ENCODE measurements around the gene C22orf15. TPM values are rescaled to one million over a fixed set of nuclear protein-coding genes. Genes with fewer than 3 reads are reported as not detected.

Gene C22orf15
- total RNA-seq (1 to 10 TPM in 4 of 5 experiments, not detected in 1; 1.2 to 5.7 (median 3.9) TPM), polyA plus RNA-seq (1 to 10 TPM; 1.6 to 2.4 TPM), total RNA-seq (1.2 reads per million)

GRCh38 chr22:23762842-23763578 lies at the start of gene C22orf15:
TSS of gene C22orf15 (plus strand) at chr22:23762990. CDS start at chr22:23763307, 317 bp downstream.
- Histone ChIP-seq H3K9me3 (ENCODE audit: control insufficient read depth in 2 of 3, low read length in 3 of 3) (no peaks in the 10 kb centered on the region), H3K4me1 (ENCODE audit: control insufficient read depth in 2 of 2, insufficient read depth in 2 of 2, low read length in 2 of 2) (peaks cover 24% of the 10 kb centered on the region in 2 donors), H3K4me3 (ENCODE audit: low read length) (peak within 1 kb of the TSS; percentile 60), H3K27ac (ENCODE audit: low read depth, low read length) (peak within 1 kb of the TSS; percentile 65), H3K27me3 (ENCODE audit: control insufficient read depth in 2 of 2, insufficient read depth in 2 of 2, low read length in 2 of 2) (no peaks in the 10 kb centered on the region), H3K36me3 (ENCODE audit: control insufficient read depth in 2 of 3, insufficient read depth in 3 of 3, low read length in 3 of 3) (peaks cover 0 to 10% (median 0%) of the 10 kb centered on the region in 3 experiments)
- DNase-seq, result peak in 3 of 9 donors; percentile 13 to 30 (median 23)
- peaks cover 7 to 48% (median 38%) of the 10 kb centered on the region in 7 donors for H3K4me1 Mint-ChIP-seq
- CTCF ChIA-PET, result interaction anchor here (1.3 kb wide), 1 partner anchor 66 kb away, joined by 4 read pairs; no protein-coding TSS in a partner anchor
- H3K9me3 Mint-ChIP-seq, result no peaks in the 10 kb centered on the region
- peaks cover 0 to 4% (median 0%) of the 10 kb centered on the region in 5 donors for H3K36me3 Mint-ChIP-seq
- H3K27me3 Mint-ChIP-seq, result no peaks in the 10 kb centered on the region
- peak within 1 kb of the TSS; percentile 72 to 84 (median 81) for H3K4me3 Mint-ChIP-seq
- POLR2A ChIA-PET, result interaction anchor here (0.7 to 2.2 kb wide), 8 partner anchors 8 to 131 kb away, joined by 3 to 7 read pairs (median 5); partner anchors contain the start of genes MIF, MMP11, SLC2A11 and ZNF70
- intact Hi-C loops (cut with micrococcal nuclease), result loop anchor here in 1 of 2 donors (1.0 to 10.0 kb wide), 2 partner anchors 12 to 138 kb away; partner anchors contain the start of gene ZNF70
- ATAC-seq, result no peak
- peak within 1 kb of the TSS in 8 of 9 donors; percentile 75 to 91 (median 82) for H3K27ac Mint-ChIP-seq

GRCh38 chr22:23713696-23714595 lies 48.8 kb upstream of the C22orf15 start:
- no peak for DNase-seq
- Mint-ChIP-seq H3K4me3 (peak overlapping the region in 8 of 10 donors; percentile 7 to 54 (median 25)), H3K4me1 (peaks cover 23 to 45% (median 37%) of the 10 kb centered on the region in 7 donors), H3K27me3 (no peaks in the 10 kb centered on the region), H3K9me3 (no peaks in the 10 kb centered on the region), H3K36me3 (peaks cover 12 to 37% (median 22%) of the 10 kb centered on the region in 5 donors), H3K27ac (peak overlapping the region in 6 of 9 donors; percentile 23 to 70 (median 44))
- peaks cover 10 to 12% of the 10 kb centered on the region in 2 donors for H3K4me1 ChIP-seq (ENCODE audit: control insufficient read depth in 2 of 2, insufficient read depth in 2 of 2, low read length in 2 of 2)
- H3K27me3 ChIP-seq (ENCODE audit: control insufficient read depth in 2 of 2, insufficient read depth in 2 of 2, low read length in 2 of 2), result no peaks in the 10 kb centered on the region
- peaks cover 0 to 57% (median 9%) of the 10 kb centered on the region in 3 experiments for H3K36me3 ChIP-seq (ENCODE audit: control insufficient read depth in 2 of 3, insufficient read depth in 3 of 3, low read length in 3 of 3)
- H3K27ac ChIP-seq (ENCODE audit: low read depth, low read length), result no peak overlapping the region
- no peak for ATAC-seq
- no peak overlapping the region for H3K4me3 ChIP-seq (ENCODE audit: low read length)
- intact Hi-C loops (cut with micrococcal nuclease), result loop anchor here in 1 of 2 donors (10.0 kb wide), 1 partner anchor 841 kb away; the partner anchor contains the start of genes GUCD1 and SNRPD3
- CTCF ChIA-PET, result no interaction called here
- no peaks in the 10 kb centered on the region for H3K9me3 ChIP-seq (ENCODE audit: control insufficient read depth in 2 of 3, low read length in 3 of 3)
- POLR2A ChIA-PET, result interaction anchor here (0.7 to 2.2 kb wide), 3 partner anchors 11 to 72 kb away, joined by 3 to 8 read pairs (median 6); no protein-coding TSS in a partner anchor

- H3K27me3 ChIP-seq (ENCODE audit: control insufficient read depth in 2 of 2, insufficient read depth in 2 of 2, low read length in 2 of 2), result no peaks in the 10 kb centered on the region
- H3K9me3 ChIP-seq (ENCODE audit: control insufficient read depth in 2 of 3, low read length in 3 of 3), result no peaks in the 10 kb centered on the region
- ATAC-seq, result no peak
- Mint-ChIP-seq H3K9me3 (no peaks in the 10 kb centered on the region), H3K27ac (peak overlapping the region; percentile 44 to 90 (median 74)), H3K36me3 (peaks cover 6 to 28% (median 16%) of the 10 kb centered on the region in 5 donors), H3K27me3 (no peaks in the 10 kb centered on the region), H3K4me3 (peak overlapping the region; percentile 66 to 88 (median 80)), H3K4me1 (peaks cover 23 to 41% (median 29%) of the 10 kb centered on the region in 7 donors)
- peaks cover 0 to 48% (median 9%) of the 10 kb centered on the region in 3 experiments for H3K36me3 ChIP-seq (ENCODE audit: control insufficient read depth in 2 of 3, insufficient read depth in 3 of 3, low read length in 3 of 3)
- no peak overlapping the region for H3K4me3 ChIP-seq (ENCODE audit: low read length)
- no peak for DNase-seq
- POLR2A ChIA-PET, result interaction anchor here (3.8 kb wide), 1 partner anchor 18 kb away, joined by 39 read pairs; no protein-coding TSS in a partner anchor
- peaks cover 10 to 12% of the 10 kb centered on the region in 2 donors for H3K4me1 ChIP-seq (ENCODE audit: control insufficient read depth in 2 of 2, insufficient read depth in 2 of 2, low read length in 2 of 2)
- CTCF ChIA-PET, result interaction anchor here (0.6 kb wide), 1 partner anchor 13 kb away, joined by 3 read pairs; no protein-coding TSS in a partner anchor
- intact Hi-C loops (cut with micrococcal nuclease), result loop anchor here (5.0 to 10.0 kb wide), 5 partner anchors 37 to 840 kb away; partner anchors contain the start of genes GUCD1 (in 1 of the 2), SLC2A11 (in 1 of the 2), SNRPD3 (in 1 of the 2) and VPREB3 (in 1 of the 2)
- H3K27ac ChIP-seq (ENCODE audit: low read depth, low read length), result peak overlapping the region; percentile 2
Measured at GRCh38 chr22:23714596-23715578, 47.9 kb upstream of the C22orf15 start.

GRCh38 chr22:23715806-23716375 lies 46.9 kb upstream of the C22orf15 start:
- Mint-ChIP-seq H3K36me3 (peaks cover 4 to 18% (median 6%) of the 10 kb centered on the region in 5 donors), H3K27me3 (no peaks in the 10 kb centered on the region), H3K4me3 (peak overlapping the region; percentile 66 to 88 (median 80)), H3K27ac (peak overlapping the region; percentile 44 to 90 (median 74)), H3K9me3 (no peaks in the 10 kb centered on the region), H3K4me1 (peaks cover 16 to 31% (median 21%) of the 10 kb centered on the region in 7 donors)
- DNase-seq, result no peak
- H3K9me3 ChIP-seq (ENCODE audit: control insufficient read depth in 2 of 3, low read length in 3 of 3), result no peaks in the 10 kb centered on the region
- peaks cover 0 to 38% (median 9%) of the 10 kb centered on the region in 3 experiments for H3K36me3 ChIP-seq (ENCODE audit: control insufficient read depth in 2 of 3, insufficient read depth in 3 of 3, low read length in 3 of 3)
- no peak for ATAC-seq
- ChIA-PET POLR2A (interaction anchor here (0.7 to 3.8 kb wide), 6 partner anchors 14 to 71 kb away, joined by 3 to 39 read pairs (median 10); partner anchors contain the start of genes C22orf15, SMARCB1 and ZNF70), CTCF (no interaction called here)
- H3K27me3 ChIP-seq (ENCODE audit: control insufficient read depth in 2 of 2, insufficient read depth in 2 of 2, low read length in 2 of 2), result no peaks in the 10 kb centered on the region
- H3K4me1 ChIP-seq (ENCODE audit: control insufficient read depth in 2 of 2, insufficient read depth in 2 of 2, low read length in 2 of 2), result peaks cover 10 to 12% of the 10 kb centered on the region in 2 donors
- H3K4me3 ChIP-seq (ENCODE audit: low read length), result peak overlapping the region; percentile 71
- intact Hi-C loops (cut with micrococcal nuclease), result loop anchor here (5.0 to 10.0 kb wide), 5 partner anchors 36 to 839 kb away; partner anchors contain the start of genes GUCD1 (in 1 of the 2), SLC2A11 (in 1 of the 2), SNRPD3 (in 1 of the 2) and VPREB3 (in 1 of the 2)
- peak overlapping the region; percentile 2 for H3K27ac ChIP-seq (ENCODE audit: low read depth, low read length)

Measured in naive thymus-derived CD4-positive, alpha-beta T cell (primary cell).